Activated naive CD8-positive, alpha-beta T cell treated with anti-CD3 and anti-CD28 coated beads, Interleukin-2, amount 50 U/mL, for 24 hours (primary cell): ENCODE data around the gene DBI.

Experiments used
- ATAC-seq: fragments of 150-1000 bp; cut with Tn5 transposase; one replicate; pipeline ENCODE4 v1.10.0; 2021
- DNase-seq: peaks from one replicate; pipeline ENCODE4 v3.0.0; 2021
- H3K27ac Mint-ChIP-seq: one replicate; pipeline ENCODE4 v1.8.0; 2021; ENCODE audit warnings: mild to moderate bottlenecking, mixed read lengths
- H3K27me3 Mint-ChIP-seq: one replicate; pipeline ENCODE4 v1.8.0; 2021; ENCODE audit warnings: mixed read lengths
- H3K36me3 Mint-ChIP-seq: one replicate; pipeline ENCODE4 v1.8.0; 2021; ENCODE audit warnings: low read depth, mixed read lengths
- H3K4me1 Mint-ChIP-seq: one replicate; pipeline ENCODE4 v1.8.0; 2021; ENCODE audit warnings: mixed read lengths
- H3K4me3 Mint-ChIP-seq: one replicate; pipeline ENCODE4 v1.8.0; 2021; ENCODE audit warnings: mild to moderate bottlenecking, moderate library complexity, mixed read lengths
- H3K9me3 Mint-ChIP-seq: one replicate; pipeline ENCODE4 v1.8.0; 2021; ENCODE audit warnings: mixed read lengths

Gene DBI

DNA sequence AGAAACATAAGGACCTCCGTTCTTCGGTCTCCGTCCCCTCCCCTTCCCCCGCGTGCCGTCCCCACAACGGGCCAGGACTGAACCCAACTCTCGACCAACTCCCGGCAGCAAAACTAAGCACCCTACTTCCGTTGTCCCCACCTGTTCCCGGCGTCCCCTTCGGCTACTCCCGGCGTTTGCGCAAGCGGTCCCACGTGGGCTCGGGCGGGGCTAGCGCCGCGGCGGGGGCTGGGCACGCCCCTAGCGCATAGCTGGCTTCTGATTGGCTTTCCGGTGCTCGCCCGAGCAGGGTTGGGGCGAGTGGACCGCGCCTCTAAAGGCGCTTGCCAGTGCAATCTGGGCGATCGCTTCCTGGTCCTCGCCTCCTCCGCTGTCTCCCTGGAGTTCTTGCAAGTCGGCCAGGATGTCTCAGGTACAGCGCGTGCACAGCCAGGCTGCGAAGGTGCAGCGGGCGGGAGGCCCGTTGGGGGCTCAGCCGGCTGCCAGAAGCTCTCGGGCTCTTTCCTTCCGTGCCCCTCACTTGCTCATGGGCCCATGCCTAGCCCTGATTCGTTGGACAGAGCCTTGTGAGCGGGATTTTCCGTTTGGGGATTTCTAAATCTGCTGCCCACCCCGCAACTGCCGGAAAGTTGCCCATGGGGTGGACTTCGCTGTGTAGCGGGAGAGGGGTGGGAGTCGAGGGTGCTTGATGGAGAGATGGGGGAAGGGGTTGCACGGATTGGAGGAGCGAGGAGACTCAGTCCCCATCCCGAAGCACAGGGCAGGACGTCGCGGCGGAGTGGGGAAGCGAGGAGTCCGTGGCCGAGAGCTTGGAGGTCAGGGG lies at the start of gene DBI, which contains the start of gene C2orf76:
Gene DBI, plus strand, starts transcription at position 329 of the 823 bp plus-strand sequence. Its CDS starts 75 bp downstream, at position 404.
Gene C2orf76, minus strand, starts transcription at position 186 of the 823 bp plus-strand sequence. CDS start 26,875 bp downstream, outside the sequence.
- Mint-ChIP-seq H3K27me3 (no peaks in the 10 kb centered on the region), H3K9me3 (peaks cover under 1% of the 10 kb centered on the region), H3K4me3 (peak within 1 kb of the TSS; percentile 100), H3K27ac (peak within 1 kb of the TSS; percentile 100), H3K4me1 (peaks cover 40% of the 10 kb centered on the region), H3K36me3 (peaks cover 44% of the 10 kb centered on the region)
- peak; percentile 93 for DNase-seq
- peak; percentile 94 for ATAC-seq

DNA sequence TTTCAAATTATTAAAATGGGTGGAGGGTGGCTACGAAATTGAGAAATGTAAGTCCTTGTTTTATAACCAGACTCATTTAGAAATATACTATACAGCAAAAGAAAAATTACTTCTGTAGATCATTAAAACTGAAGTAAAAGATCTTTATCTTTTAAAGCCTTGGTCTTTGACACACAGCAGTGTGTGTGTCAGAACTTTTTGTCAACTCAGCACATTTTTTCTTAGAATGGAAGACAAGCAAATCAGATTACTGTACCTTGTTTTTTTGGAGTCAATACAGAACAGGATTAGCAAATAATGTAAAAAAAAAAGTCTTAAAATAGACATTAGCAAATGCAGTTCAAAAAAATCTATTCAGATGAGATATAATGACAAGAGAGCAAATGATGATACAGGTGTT lies 49.2 kb upstream of the DBI start:
- Mint-ChIP-seq H3K4me1 (no peaks in the 10 kb centered on the region), H3K27ac (no peak overlapping the region), H3K27me3 (no peaks in the 10 kb centered on the region), H3K9me3 (no peaks in the 10 kb centered on the region), H3K36me3 (no peaks in the 10 kb centered on the region), H3K4me3 (no peak overlapping the region)
- DNase-seq (no peak), ATAC-seq (no peak)

DNA sequence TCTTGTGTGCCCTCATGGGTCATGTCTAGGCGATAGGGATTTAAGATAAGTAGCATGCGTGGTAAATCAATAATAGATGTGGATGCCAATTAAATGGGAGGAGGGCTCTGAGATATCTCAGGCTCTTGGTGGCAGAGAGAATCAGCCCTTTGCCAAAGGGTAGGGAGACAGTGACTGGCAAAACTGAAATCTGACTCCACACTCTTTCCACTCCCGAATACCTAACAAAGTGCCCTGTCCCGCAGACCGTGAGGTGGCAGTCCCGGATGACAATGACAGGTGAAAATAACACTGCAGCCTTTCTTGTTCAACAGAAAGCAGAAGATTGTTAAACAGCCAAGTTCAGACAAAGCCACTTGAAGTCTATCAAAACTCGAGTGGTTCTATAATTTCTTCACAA lies 47.2 kb upstream of the DBI start:
- Mint-ChIP-seq H3K36me3 (no peaks in the 10 kb centered on the region), H3K9me3 (no peaks in the 10 kb centered on the region), H3K4me3 (no peak overlapping the region), H3K27me3 (no peaks in the 10 kb centered on the region), H3K4me1 (no peaks in the 10 kb centered on the region), H3K27ac (no peak overlapping the region)
- no peak for ATAC-seq
- no peak for DNase-seq

GRCh38 chr2:119323459-119323858 lies 43.3 kb upstream of the DBI start:
- no peaks in the 10 kb centered on the region for H3K9me3 Mint-ChIP-seq

GRCh38 chr2:119324685-119325270 lies 42.0 kb upstream of the DBI start:
- DNase-seq: no peak
- ATAC-seq: no peak
- Mint-ChIP-seq H3K4me1 (no peaks in the 10 kb centered on the region), H3K36me3 (no peaks in the 10 kb centered on the region), H3K27me3 (no peaks in the 10 kb centered on the region), H3K27ac (no peak overlapping the region), H3K9me3 (no peaks in the 10 kb centered on the region), H3K4me3 (no peak overlapping the region)

More at GRCh38 chr2:119323459-119323858, 43.3 kb upstream of the DBI start:
- DNase-seq (no peak), ATAC-seq (no peak)
- no peak overlapping the region for H3K27ac Mint-ChIP-seq
- H3K4me3 Mint-ChIP-seq: no peak overlapping the region
- H3K36me3 Mint-ChIP-seq: no peaks in the 10 kb centered on the region
- H3K4me1 Mint-ChIP-seq: no peaks in the 10 kb centered on the region
- H3K27me3 Mint-ChIP-seq: no peaks in the 10 kb centered on the region

DNA sequence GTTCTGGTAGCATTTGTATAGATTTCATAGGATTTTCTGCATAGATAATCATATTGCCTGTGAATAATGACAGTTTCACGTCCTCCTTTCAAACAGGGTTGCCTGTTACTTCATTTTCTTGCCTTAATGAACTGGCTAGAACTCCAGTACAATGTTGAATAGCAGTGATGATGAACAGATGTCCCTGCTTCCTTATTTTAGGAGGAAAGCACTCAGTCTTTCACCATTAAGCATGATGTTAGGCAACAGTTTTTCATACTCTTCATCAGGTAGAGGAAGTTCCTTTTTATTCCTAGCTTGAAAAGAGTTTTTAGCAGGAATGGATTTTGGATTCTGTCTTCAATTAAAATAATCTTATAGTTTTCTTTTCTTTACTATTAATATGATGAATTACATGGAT lies 39.8 kb upstream of the DBI start:
- no peak overlapping the region for H3K27ac Mint-ChIP-seq
- H3K36me3 Mint-ChIP-seq: no peaks in the 10 kb centered on the region
- no peaks in the 10 kb centered on the region for H3K9me3 Mint-ChIP-seq
- H3K4me3 Mint-ChIP-seq: no peak overlapping the region
- no peaks in the 10 kb centered on the region for H3K27me3 Mint-ChIP-seq
- ATAC-seq: no peak
- H3K4me1 Mint-ChIP-seq: no peaks in the 10 kb centered on the region
- no peak for DNase-seq

GRCh38 chr2:119327431-119327830 lies 39.3 kb upstream of the DBI start:
- no peaks in the 10 kb centered on the region for H3K27me3 Mint-ChIP-seq
- H3K9me3 Mint-ChIP-seq: no peaks in the 10 kb centered on the region
- H3K4me3 Mint-ChIP-seq: no peak overlapping the region
- H3K4me1 Mint-ChIP-seq: no peaks in the 10 kb centered on the region
- no peak for DNase-seq
- no peaks in the 10 kb centered on the region for H3K36me3 Mint-ChIP-seq
- no peak overlapping the region for H3K27ac Mint-ChIP-seq
- no peak for ATAC-seq

DNA sequence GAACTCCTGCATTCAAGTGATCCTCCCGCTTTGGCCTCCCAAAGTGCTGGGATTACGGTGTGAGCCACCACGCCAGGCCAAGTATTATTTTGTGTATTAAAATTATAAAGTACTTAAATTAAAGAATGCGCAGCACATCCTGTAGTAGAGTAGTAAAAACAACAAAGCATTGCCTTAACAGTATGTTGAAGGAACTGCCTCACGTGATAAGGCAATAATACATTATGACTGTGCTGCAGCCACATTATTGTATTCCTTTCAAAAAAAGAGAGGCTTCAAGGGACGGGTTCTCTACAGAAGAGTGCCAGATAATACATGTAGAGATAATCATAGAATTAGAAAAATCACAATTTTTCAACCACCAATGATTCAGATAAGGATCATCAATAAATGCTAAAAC lies 33.8 kb upstream of the DBI start:
- Mint-ChIP-seq H3K36me3 (peaks cover 11% of the 10 kb centered on the region), H3K4me1 (peaks cover 2% of the 10 kb centered on the region), H3K27ac (no peak overlapping the region), H3K9me3 (no peaks in the 10 kb centered on the region), H3K4me3 (no peak overlapping the region), H3K27me3 (no peaks in the 10 kb centered on the region)
- DNase-seq (no peak), ATAC-seq (no peak)

DNA sequence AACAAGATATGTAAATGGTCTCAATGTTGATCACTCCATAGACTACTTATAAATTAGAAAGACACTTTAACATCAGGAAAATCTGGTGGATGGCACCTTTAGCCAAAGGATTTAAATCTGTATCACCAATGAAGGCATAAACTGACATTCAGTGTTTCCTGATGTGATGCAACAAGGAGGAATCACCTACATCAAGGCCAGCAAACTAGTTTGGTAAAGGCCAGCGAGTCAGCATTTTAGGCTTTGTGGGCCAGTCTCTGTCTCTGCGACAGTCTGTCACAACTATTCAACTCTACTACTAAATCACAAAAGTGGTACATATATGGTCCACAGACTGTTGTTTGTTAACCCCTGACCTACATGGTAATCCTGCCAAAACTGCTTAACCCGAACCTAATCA lies 33.4 kb upstream of the DBI start:
- ATAC-seq: no peak
- no peak overlapping the region for H3K27ac Mint-ChIP-seq
- no peak for DNase-seq
- H3K36me3 Mint-ChIP-seq: peaks cover 11% of the 10 kb centered on the region
- H3K4me1 Mint-ChIP-seq: peaks cover 7% of the 10 kb centered on the region
- H3K9me3 Mint-ChIP-seq: no peaks in the 10 kb centered on the region
- H3K4me3 Mint-ChIP-seq: no peak overlapping the region
- no peaks in the 10 kb centered on the region for H3K27me3 Mint-ChIP-seq

DNA sequence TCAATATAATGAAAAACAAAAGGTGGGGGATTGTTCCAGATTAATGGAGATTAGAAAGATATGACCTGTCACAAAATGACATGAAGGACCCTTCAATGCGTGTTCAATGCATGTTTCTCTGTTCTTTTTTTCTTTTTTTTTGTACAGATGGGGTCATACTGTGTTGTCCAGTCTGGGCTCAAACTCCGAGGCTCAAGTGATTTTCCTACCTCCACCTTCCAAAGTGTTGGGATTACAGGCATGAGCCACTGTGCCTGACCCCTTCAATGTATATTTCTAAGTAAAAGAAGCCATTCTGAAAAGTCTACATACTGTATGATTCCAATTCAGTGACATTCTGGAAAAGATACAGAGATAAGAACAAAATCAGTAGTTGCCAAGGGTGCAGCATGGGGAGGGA lies 32.9 kb upstream of the DBI start:
- DNase-seq: no peak
- peaks cover 11% of the 10 kb centered on the region for H3K36me3 Mint-ChIP-seq
- no peak overlapping the region for H3K4me3 Mint-ChIP-seq
- H3K9me3 Mint-ChIP-seq: no peaks in the 10 kb centered on the region
- no peak overlapping the region for H3K27ac Mint-ChIP-seq
- ATAC-seq: no peak
- peaks cover 11% of the 10 kb centered on the region for H3K4me1 Mint-ChIP-seq
- H3K27me3 Mint-ChIP-seq: no peaks in the 10 kb centered on the region

- Mint-ChIP-seq H3K36me3 (peaks cover 11% of the 10 kb centered on the region), H3K27me3 (no peaks in the 10 kb centered on the region), H3K27ac (no peak overlapping the region), H3K4me3 (no peak overlapping the region), H3K9me3 (no peaks in the 10 kb centered on the region), H3K4me1 (peaks cover 23% of the 10 kb centered on the region)
- DNase-seq: no peak
- no peak for ATAC-seq
Measured at GRCh38 chr2:119337749-119338148, 29.0 kb upstream of the DBI start.

GRCh38 chr2:119338272-119338671 lies 28.5 kb upstream of the DBI start:
- DNase-seq (no peak), ATAC-seq (no peak)
- Mint-ChIP-seq H3K27ac (no peak overlapping the region), H3K4me1 (peaks cover 23% of the 10 kb centered on the region), H3K27me3 (no peaks in the 10 kb centered on the region), H3K9me3 (no peaks in the 10 kb centered on the region), H3K36me3 (peaks cover 7% of the 10 kb centered on the region), H3K4me3 (no peak overlapping the region)

DNA sequence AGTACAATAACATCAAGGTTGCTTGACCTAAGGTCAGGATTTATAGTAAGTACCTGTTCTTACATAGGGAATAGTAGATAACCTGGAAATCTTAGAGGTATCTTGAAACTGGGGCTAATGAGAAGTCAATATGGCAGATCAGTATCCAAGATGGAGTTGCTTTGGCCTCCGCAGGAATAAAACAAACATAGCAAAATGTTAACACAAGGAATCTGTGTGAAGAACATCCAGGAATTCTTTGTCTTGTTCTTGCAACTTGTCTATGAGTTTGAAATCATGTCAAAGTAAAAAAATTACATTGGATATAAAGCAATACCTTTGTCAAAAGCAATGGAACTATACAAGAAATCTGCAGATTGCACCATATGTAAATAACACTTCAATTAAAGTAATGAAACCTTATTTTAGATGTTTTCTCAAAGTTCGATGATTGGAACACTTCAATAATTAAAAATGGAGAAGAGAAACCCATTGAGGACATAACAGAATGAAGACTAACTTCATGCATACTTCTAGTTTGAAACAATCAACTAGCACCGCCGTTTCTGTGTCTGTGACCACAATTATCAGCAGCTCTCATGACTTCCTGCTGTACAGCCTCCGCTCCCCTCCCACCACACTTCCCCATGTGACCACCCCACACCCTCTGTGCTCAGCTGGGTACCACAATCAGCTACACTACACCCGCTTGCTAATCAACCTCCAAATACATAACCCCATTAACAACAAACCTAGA lies 27.8 kb upstream of the DBI start:
- DNase-seq (peak; percentile 41), ATAC-seq (peak; percentile 84)
- no peak overlapping the region for H3K4me3 Mint-ChIP-seq
- H3K27ac Mint-ChIP-seq: peak overlapping the region; percentile 70
- peaks cover 1% of the 10 kb centered on the region for H3K36me3 Mint-ChIP-seq
- H3K27me3 Mint-ChIP-seq: no peaks in the 10 kb centered on the region
- H3K9me3 Mint-ChIP-seq: no peaks in the 10 kb centered on the region
- H3K4me1 Mint-ChIP-seq: peaks cover 23% of the 10 kb centered on the region

DNA sequence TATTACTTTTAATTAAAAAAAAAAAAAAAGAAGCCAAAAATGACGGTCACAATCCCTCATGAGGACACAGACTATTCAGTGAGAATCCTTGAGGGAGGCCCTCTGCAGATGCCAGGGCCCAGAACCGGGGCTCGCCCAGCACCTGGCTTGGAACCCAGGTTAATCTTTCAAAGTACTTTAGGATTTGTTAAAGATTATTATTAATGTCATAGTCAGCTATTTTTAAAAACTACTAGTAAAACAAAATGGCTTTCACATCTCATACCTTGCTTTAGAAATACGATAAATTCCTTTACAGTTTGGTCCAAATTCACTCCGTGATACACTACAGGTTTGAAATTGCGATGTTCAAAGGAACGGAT lies 27.2 kb upstream of the DBI start:
- Mint-ChIP-seq H3K4me3 (no peak overlapping the region), H3K9me3 (no peaks in the 10 kb centered on the region), H3K27me3 (no peaks in the 10 kb centered on the region), H3K4me1 (peaks cover 23% of the 10 kb centered on the region), H3K27ac (peak overlapping the region; percentile 70), H3K36me3 (no peaks in the 10 kb centered on the region)
- DNase-seq (no peak), ATAC-seq (no peak)

DNA sequence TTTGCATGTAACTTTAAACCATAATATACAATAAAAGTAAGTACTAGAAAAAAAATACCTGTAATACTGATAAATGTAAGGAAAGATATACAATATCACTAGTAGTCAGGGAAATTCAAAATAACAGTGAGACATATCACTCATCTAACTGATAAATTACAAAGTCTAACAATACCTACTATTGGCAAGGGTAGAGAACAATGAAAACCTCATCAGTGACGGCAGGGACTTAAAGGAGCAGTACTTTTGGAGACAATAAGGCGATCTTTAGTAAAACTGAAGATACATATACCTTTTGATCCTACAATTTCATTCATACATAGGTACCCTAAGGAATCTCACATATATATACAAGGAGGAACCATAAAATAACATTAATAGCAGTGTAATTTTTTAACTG lies 25.1 kb upstream of the DBI start:
- Mint-ChIP-seq H3K4me3 (no peak overlapping the region), H3K27ac (no peak overlapping the region)
- DNase-seq: no peak

More for the DNA sequence above, 25.1 kb upstream of the DBI start:
- Mint-ChIP-seq H3K9me3 (no peaks in the 10 kb centered on the region), H3K36me3 (no peaks in the 10 kb centered on the region), H3K4me1 (peaks cover 23% of the 10 kb centered on the region), H3K27me3 (no peaks in the 10 kb centered on the region)
- ATAC-seq: no peak
